Subcutaneous adipose tissue (tissue), 4 donors: ENCODE data around the gene CNKSR3. TPM values are rescaled to one million over a fixed set of nuclear protein-coding genes. Genes with fewer than 3 reads are reported as not detected.

ENCODE experiments used
- total RNA-seq, 4 donors: library from RNA; depleted of rRNA; stranded (reverse); fragments of >200 nt; gene quantifications; one replicate each; pipeline ENCODE4 v1.1.0, GENCODE V29; 2016
- TF ChIP-seq, protein P1 (sequence below): fragments of 450-650 bp; IDR thresholded peaks from one replicate; pipeline ENCODE4 v1.5.1; 2016; ENCODE audit warnings: low read depth, mild to moderate bottlenecking, control low read depth, antibody characterized with exemption, moderate library complexity

CNKSR3 gene
- total RNA-seq, 4 donors from 2014 or later = 2.4 to 5.5 (median 3.3) TPM

DNA sequence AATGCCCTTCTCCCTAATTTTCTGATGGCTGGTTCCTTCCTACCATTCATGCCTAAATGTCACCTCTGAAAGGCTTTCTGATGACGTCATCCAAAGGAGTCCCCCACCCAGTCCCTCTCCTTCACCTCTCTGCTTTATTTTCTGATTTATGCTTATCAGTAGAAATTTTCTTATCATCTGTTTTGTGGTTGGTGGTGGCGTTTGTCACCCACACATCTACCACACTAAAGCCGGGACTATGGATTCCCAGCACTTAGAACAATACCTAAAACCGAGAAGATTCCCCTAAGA is 9.0 kb downstream of the CNKSR3 start:
- TF ChIP-seq, protein P1, sequence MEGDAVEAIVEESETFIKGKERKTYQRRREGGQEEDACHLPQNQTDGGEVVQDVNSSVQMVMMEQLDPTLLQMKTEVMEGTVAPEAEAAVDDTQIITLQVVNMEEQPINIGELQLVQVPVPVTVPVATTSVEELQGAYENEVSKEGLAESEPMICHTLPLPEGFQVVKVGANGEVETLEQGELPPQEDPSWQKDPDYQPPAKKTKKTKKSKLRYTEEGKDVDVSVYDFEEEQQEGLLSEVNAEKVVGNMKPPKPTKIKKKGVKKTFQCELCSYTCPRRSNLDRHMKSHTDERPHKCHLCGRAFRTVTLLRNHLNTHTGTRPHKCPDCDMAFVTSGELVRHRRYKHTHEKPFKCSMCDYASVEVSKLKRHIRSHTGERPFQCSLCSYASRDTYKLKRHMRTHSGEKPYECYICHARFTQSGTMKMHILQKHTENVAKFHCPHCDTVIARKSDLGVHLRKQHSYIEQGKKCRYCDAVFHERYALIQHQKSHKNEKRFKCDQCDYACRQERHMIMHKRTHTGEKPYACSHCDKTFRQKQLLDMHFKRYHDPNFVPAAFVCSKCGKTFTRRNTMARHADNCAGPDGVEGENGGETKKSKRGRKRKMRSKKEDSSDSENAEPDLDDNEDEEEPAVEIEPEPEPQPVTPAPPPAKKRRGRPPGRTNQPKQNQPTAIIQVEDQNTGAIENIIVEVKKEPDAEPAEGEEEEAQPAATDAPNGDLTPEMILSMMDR = no peak

DNA sequence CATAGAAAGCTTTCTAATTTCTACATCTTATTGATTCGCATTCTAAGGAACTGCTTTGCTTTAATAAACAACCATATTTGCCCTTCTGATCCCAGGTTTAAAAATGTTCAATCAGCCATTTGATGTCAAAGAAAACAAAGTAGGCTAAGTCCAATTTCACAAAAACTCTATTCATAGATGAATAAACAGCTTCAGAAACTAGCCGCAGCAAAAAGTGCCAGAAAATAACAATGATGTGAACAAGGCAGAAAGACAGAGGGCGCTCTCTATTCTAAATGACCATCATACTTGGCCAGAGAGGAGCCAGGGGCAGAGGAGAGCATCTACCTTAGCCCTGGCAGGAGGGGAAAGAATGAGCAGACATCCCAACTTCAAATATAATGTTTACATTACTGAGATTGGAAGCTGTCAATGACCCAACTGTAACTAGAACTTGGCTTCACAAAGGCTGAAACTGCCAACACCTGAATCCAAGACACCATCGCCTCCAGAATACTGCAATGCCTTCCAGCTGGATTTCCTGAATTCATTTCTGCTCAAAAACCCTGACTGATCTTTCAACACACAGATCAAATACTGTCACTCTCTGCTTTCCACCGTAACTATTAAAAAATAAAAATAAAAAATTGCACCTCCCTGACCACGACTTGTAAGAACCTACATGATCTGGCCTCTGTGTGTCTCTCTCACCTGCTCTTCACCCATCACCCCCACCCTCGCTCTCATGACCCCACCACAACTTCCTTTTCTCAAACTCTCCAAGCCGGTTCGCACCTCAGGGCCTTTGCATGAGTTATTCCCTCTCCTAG is 9.5 kb downstream of the CNKSR3 start:
- TF ChIP-seq, protein P1 = no peak

DNA sequence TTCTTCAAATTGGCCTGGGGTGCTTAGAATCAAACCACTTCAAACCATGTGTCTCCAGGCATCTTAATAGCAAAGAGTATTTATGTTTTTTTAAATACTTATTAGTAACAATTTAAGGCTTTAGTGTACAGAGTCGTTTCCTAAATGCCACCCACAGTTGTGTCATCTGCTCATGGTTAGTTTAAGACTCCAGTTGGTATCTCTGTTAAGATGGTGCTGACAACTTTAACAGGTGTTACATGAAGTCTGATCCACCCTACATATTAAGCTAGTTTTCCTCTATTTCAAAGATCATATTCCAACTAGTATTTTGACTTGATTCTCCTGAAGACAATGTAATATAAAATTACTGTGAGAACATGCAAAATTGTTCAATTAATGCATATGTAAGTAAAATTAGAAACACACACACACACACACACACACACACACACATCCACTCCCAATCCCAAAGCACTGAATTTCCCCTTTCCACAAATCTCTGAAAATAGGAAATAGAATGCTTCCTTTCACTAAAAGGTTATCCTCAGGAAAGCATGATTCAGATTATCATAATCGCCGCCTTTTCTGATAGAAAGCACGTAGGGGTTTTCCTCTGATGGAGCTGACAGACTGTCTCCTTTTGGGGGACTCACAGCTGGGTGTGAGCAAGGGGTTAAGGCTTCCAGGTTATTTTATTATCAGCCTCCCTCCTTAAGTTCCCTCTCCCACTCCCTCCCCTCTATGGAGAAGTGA is 10.5 kb downstream of the CNKSR3 start:
- TF ChIP-seq, protein P1 = no peak

DNA sequence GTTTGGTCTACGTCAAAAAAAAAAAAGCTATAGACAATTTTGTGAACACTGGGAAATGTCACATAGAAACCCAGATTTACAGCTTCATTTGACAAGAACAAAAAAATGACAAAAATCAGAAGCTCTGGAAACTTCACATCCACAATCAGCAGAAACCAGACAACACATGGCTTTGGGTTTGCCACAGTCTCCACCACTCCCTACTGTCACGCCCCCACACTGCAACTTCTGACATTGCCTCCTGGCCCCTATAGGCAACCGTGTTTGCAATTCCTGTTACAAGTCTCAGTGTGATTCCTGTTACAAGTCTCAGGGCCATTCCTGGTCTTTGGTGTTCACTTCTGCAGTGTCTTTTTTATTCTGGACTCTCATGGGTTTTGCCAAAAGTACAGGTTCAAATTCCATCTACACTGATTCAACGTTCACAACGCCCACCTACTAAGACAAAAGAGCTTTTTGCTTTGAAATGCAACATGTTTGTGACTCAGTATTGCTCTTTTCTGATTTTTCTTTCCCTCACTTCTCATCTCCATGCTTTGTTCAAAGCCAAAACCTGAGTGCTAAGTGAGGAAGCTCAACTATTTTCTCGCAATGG is 12.0 kb downstream of the CNKSR3 start:
- TF ChIP-seq, protein P1 = no peak

DNA sequence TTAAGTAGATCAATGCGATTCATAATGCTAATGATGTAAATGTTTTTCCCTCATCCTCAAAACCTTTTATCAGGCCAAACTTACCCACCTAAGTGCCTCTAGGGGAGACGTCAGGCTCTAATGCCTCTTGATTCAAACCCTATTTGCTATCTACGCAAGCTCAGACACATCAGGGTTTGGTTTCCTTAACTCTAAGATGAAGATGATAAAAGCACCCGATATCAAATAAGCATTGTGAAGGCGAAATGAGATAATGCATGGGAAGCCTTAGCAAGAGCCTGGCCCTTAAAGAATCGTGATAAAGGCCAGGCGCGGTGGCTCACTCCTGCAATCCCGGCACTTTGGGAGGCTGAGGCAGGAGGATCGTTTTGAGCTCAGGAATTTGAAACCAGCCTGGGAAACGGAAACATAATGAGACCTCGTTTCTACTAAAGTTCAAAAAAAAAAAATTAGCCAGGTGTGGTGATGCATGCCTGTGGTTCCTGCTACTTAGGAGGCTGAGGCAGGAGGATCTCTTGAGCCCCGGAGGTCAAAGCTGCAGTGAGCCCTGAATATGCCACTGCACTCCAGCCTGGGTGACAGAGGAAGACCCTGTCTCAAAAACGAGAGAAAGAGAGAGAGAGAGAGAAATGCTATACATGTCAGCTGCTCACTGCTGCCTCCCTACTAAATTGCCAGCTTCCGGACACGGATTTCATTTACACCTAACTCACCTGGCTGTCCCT is 13.5 kb downstream of the CNKSR3 start:
- TF ChIP-seq, protein P1 = no peak

DNA sequence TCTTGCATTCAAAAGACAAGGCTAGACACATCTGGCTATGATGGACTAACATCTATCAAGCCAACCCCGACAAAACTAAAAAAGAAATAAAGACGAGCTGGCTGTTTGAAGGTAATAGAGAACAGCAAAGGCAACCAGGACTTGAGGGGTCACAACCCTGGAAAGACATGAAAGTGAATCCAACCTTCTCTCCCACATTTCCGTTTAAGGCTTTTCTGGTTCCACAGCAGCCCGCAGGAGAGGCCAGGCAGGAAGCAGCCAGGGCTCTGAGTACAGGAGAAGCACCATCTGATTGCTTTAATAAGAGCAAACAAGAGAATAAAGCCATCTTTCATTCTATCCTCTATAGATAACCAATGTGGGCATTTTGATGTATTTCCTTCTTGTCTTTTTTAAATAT is 14.3 kb downstream of the CNKSR3 start:
- TF ChIP-seq, protein P1 = no peak
